IMR-90 (cell line): ENCODE data around the gene SLC25A24.

Experiments used
- BHLHE40 ChIP-seq: fragments of 150-350 bp; IDR thresholded peaks from 2 replicates; pipeline ENCODE4 v1.6.1; 2016; ENCODE audit warnings: mild to moderate bottlenecking, low read depth, low read length
- CHD1 ChIP-seq: IDR thresholded peaks from 2 replicates; pipeline ENCODE4 v1.6.1; 2012; ENCODE audit warnings: low read depth, low read length, improper control_type of control experiment
- CTCF ChIP-seq: conservative IDR thresholded peaks from 2 replicates; pipeline ENCODE4 v1.5.1; 2012; ENCODE audit warnings: mild to moderate bottlenecking, low read depth, low read length, improper control_type of control experiment
- MAFK ChIP-seq: IDR thresholded peaks from 2 replicates; pipeline ENCODE4 v1.6.1; 2012; ENCODE audit warnings: low read depth, low read length, improper control_type of control experiment
- MXI1 ChIP-seq: IDR thresholded peaks from 2 replicates; pipeline ENCODE4 v1.6.1; 2012; ENCODE audit warnings: low read depth, mild to moderate bottlenecking, low read length, moderate library complexity, borderline replicate concordance
- POLR2A ChIP-seq: IDR thresholded peaks from 2 replicates; pipeline ENCODE4 v1.6.1; 2012; ENCODE audit warnings: mild to moderate bottlenecking, low read depth, low read length
- RAD21 ChIP-seq: IDR thresholded peaks from 2 replicates; pipeline ENCODE4 v1.6.1; 2012; ENCODE audit warnings: low read length, improper control_type of control experiment
- RCOR1 ChIP-seq: IDR thresholded peaks from 2 replicates; pipeline ENCODE4 v1.6.1; 2012; ENCODE audit warnings: mild to moderate bottlenecking, low read length, improper control_type of control experiment; ENCODE audit not compliant: insufficient replicate concordance
- USF2 ChIP-seq: fragments of 150-350 bp; IDR thresholded peaks from 2 replicates; pipeline ENCODE4 v1.6.1; 2017; ENCODE audit warnings: mild to moderate bottlenecking, antibody characterized with exemption, low read length, low read depth

GRCh38 chr1:108193333-108193732, 6.8 kb downstream of the SLC25A24 start:
- TF ChIP-seq POLR2A (no peak), CTCF (no peak), BHLHE40 (no peak), CHD1 (no peak), RCOR1 (no peak), MAFK (no peak), USF2 (no peak), MXI1 (no peak), RAD21 (no peak)
